Measurements from ENCODE around the gene FFAR2. TPM values are rescaled to one million over a fixed set of nuclear protein-coding genes. Genes with fewer than 3 reads are reported as not detected.

The FFAR2 gene
- total RNA-seq, 6 experiments from 2014 or later = 0.30 to 0.64 (median 0.35) TPM; not detected in 3

GRCh38 chr19:35408284-35409171, 39.5 kb upstream of the FFAR2 start:
- no peak for DNase-seq
- Histone ChIP-seq H3K27ac (no peak overlapping the region), H3K4me1 (no peaks in the 10 kb centered on the region), H3K36me3 (no peaks in the 10 kb centered on the region), H3K27me3 (no peaks in the 10 kb centered on the region), H3K9me3 (no peaks in the 10 kb centered on the region), H3K4me3 (no peak overlapping the region)
- WGBS (ENCODE audit: insufficient coverage, low coverage, low lambda C conversion rate, missing lambda C conversion rate) = 82% methylated on average over 8 of the region's 13 CpGs
- ATAC-seq = no peak
- TF ChIP-seq CTCF (IDR thresholded peaks at IDR 0.05) (no peak), POLR2A (IDR thresholded peaks at IDR 0.05) (no peak)
- intact Hi-C loops (cut with DNase I) = no loop called here

GRCh38 chr19:35409191-35409590, 38.9 kb upstream of the FFAR2 start:
- no peaks in the 10 kb centered on the region for H3K36me3 ChIP-seq
- TF ChIP-seq POLR2A (IDR thresholded peaks at IDR 0.05) (no peak), CTCF (IDR thresholded peaks at IDR 0.05) (no peak)
- 74% methylated on average over 5 of the region's 5 CpGs for WGBS (ENCODE audit: insufficient coverage, low coverage, low lambda C conversion rate, missing lambda C conversion rate)
- no peaks in the 10 kb centered on the region for H3K9me3 ChIP-seq
- H3K27me3 ChIP-seq = no peaks in the 10 kb centered on the region
- intact Hi-C loops (cut with DNase I) = no loop called here
- DNase-seq (no peak), ATAC-seq (no peak)
- no peak overlapping the region for H3K4me3 ChIP-seq
- no peak overlapping the region for H3K27ac ChIP-seq
- no peaks in the 10 kb centered on the region for H3K4me1 ChIP-seq

GRCh38 chr19:35410487-35410886, 37.6 kb upstream of the FFAR2 start:
- H3K9me3 ChIP-seq = no peaks in the 10 kb centered on the region
- no peaks in the 10 kb centered on the region for H3K4me1 ChIP-seq
- no peak for TF ChIP-seq POLR2A (IDR thresholded peaks at IDR 0.05)
- TF ChIP-seq CTCF (IDR thresholded peaks at IDR 0.05) = no peak
- ATAC-seq (no peak), DNase-seq (no peak)
- H3K36me3 ChIP-seq = no peaks in the 10 kb centered on the region
- 77% methylated on average over 5 of the region's 5 CpGs for WGBS (ENCODE audit: insufficient coverage, low coverage, low lambda C conversion rate, missing lambda C conversion rate)
- intact Hi-C loops (cut with DNase I) = loop anchor here in 1 of 2 donors (10.0 kb wide), 1 partner anchor 64 kb away; no protein-coding TSS in a partner anchor
- no peak overlapping the region for H3K27ac ChIP-seq
- no peak overlapping the region for H3K4me3 ChIP-seq
- H3K27me3 ChIP-seq = no peaks in the 10 kb centered on the region

- Histone ChIP-seq H3K36me3 (no peaks in the 10 kb centered on the region), H3K4me1 (no peaks in the 10 kb centered on the region), H3K4me3 (no peak overlapping the region), H3K9me3 (no peaks in the 10 kb centered on the region), H3K27me3 (no peaks in the 10 kb centered on the region), H3K27ac (no peak overlapping the region)
- ATAC-seq (no peak), DNase-seq (no peak)
- intact Hi-C loops (cut with DNase I) = loop anchor here in 1 of 2 donors (10.0 kb wide), 1 partner anchor 60 kb away; no protein-coding TSS in a partner anchor
- WGBS (ENCODE audit: insufficient coverage, low coverage, low lambda C conversion rate, missing lambda C conversion rate) = 65% methylated on average over 2 of the region's 3 CpGs
- TF ChIP-seq POLR2A (IDR thresholded peaks at IDR 0.05) (no peak), CTCF (IDR thresholded peaks at IDR 0.05) (no peak)
Measured at GRCh38 chr19:35414442-35414841, 33.6 kb upstream of the FFAR2 start.
